GM12891 (cell line): ENCODE measurements around the gene CCDC71.

Source experiments
- POLR2A ChIP-seq: IDR thresholded peaks from 2 replicates; pipeline ENCODE4 v1.6.1; 2011; ENCODE audit warnings: low read depth, low read length, control low read depth
- POLR2AphosphoS5 ChIP-seq: IDR thresholded peaks from 2 replicates; pipeline ENCODE4 v1.6.1; 2011; ENCODE audit warnings: low read depth, low read length, control low read depth
- POU2F2 ChIP-seq: IDR thresholded peaks from 2 replicates; pipeline ENCODE4 v1.6.1; 2011; ENCODE audit warnings: low read depth, mild to moderate bottlenecking, control low read depth, low read length, moderate library complexity

- TF ChIP-seq POLR2A (no peak), POLR2AphosphoS5 (no peak), POU2F2 (no peak)
Measured at GRCh38 chr3:49191741-49192140, 25.6 kb upstream of the CCDC71 start.
